Neural cell (in vitro differentiated cells): ENCODE data around the gene SLC7A1.

Experiments used
- EP300 ChIP-seq: fragments of 450-650 bp; conservative IDR thresholded peaks from 2 replicates; pipeline ENCODE4 v1.6.1; 2014; ENCODE audit warnings: antibody characterized with exemption, mild to moderate bottlenecking, moderate library complexity; ENCODE audit not compliant: poor library complexity, severe bottlenecking
- EZH2 ChIP-seq: fragments of 200-600, 300-800 bp; shearing (Covaris generic), sonication (generic); IDR thresholded peaks from 2 replicates; pipeline ENCODE4 v1.6.1; 2014; ENCODE audit warnings: antibody characterized with exemption, low read length, borderline replicate concordance, mild to moderate bottlenecking; ENCODE audit not compliant: insufficient read depth, poor library complexity, severe bottlenecking
- MXI1 ChIP-seq: fragments of 450-650 bp; conservative IDR thresholded peaks from 2 replicates; pipeline ENCODE4 v1.6.1; 2014; ENCODE audit warnings: antibody characterized with exemption, mild to moderate bottlenecking; ENCODE audit not compliant: poor library complexity, severe bottlenecking
- POLR2AphosphoS5 ChIP-seq: IDR thresholded peaks from 2 replicates; pipeline ENCODE4 v1.6.1; 2012
- RAD21 ChIP-seq: fragments of 450-650 bp; conservative IDR thresholded peaks from 2 replicates; pipeline ENCODE4 v1.6.1; 2014; ENCODE audit warnings: antibody characterized with exemption, mild to moderate bottlenecking, moderate library complexity
- TAF1 ChIP-seq: IDR thresholded peaks from 2 replicates; pipeline ENCODE4 v1.6.1; 2012; ENCODE audit warnings: low read depth
- TF ChIP-seq, protein P1 (sequence below): fragments of 450-650 bp; IDR thresholded peaks from 2 replicates; pipeline ENCODE4 v1.5.1; 2014; ENCODE audit warnings: antibody characterized with exemption, mild to moderate bottlenecking, moderate library complexity; ENCODE audit not compliant: poor library complexity, severe bottlenecking
- TF ChIP-seq, protein P2 (sequence below): IDR thresholded peaks from 2 replicates; pipeline ENCODE4 v1.6.1; 2012; ENCODE audit warnings: borderline replicate concordance

DNA sequence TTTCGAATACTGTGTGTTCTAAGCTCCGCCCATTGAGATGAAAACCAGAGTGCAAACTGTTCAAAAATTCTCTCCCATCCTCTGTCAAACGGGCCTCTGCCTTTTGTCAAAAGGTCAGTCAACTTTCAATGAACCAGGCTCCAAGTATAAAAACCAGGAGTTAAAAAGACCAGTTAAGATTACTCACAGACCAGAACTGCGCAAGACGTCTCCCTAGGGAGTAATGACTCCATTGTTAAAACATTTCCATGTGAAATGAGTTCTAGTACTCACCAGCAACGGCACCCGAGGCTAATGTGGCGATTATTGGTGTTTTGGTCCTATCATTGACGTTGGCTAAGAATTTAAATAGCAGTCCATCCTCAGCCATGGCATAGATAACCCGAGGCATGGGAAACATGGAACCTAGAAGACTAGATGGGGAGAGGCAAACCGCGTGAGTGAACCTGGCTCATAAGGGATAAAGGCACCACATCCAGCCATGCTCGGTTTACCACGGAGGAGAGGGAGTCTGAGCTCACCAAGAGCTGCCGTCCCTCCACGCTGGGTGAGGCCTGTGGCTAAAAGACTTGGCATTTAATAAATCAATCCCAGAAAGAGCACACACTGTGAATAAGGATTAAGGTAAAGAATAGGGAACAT lies 73.3 kb downstream of the SLC7A1 start:
- TF ChIP-seq POLR2AphosphoS5 (no peak), EZH2 (no peak), TAF1 (no peak), EP300 (no peak), MXI1 (no peak), RAD21 (no peak)
- TF ChIP-seq, protein P1, sequence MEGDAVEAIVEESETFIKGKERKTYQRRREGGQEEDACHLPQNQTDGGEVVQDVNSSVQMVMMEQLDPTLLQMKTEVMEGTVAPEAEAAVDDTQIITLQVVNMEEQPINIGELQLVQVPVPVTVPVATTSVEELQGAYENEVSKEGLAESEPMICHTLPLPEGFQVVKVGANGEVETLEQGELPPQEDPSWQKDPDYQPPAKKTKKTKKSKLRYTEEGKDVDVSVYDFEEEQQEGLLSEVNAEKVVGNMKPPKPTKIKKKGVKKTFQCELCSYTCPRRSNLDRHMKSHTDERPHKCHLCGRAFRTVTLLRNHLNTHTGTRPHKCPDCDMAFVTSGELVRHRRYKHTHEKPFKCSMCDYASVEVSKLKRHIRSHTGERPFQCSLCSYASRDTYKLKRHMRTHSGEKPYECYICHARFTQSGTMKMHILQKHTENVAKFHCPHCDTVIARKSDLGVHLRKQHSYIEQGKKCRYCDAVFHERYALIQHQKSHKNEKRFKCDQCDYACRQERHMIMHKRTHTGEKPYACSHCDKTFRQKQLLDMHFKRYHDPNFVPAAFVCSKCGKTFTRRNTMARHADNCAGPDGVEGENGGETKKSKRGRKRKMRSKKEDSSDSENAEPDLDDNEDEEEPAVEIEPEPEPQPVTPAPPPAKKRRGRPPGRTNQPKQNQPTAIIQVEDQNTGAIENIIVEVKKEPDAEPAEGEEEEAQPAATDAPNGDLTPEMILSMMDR: no peak
- TF ChIP-seq, protein P2, sequence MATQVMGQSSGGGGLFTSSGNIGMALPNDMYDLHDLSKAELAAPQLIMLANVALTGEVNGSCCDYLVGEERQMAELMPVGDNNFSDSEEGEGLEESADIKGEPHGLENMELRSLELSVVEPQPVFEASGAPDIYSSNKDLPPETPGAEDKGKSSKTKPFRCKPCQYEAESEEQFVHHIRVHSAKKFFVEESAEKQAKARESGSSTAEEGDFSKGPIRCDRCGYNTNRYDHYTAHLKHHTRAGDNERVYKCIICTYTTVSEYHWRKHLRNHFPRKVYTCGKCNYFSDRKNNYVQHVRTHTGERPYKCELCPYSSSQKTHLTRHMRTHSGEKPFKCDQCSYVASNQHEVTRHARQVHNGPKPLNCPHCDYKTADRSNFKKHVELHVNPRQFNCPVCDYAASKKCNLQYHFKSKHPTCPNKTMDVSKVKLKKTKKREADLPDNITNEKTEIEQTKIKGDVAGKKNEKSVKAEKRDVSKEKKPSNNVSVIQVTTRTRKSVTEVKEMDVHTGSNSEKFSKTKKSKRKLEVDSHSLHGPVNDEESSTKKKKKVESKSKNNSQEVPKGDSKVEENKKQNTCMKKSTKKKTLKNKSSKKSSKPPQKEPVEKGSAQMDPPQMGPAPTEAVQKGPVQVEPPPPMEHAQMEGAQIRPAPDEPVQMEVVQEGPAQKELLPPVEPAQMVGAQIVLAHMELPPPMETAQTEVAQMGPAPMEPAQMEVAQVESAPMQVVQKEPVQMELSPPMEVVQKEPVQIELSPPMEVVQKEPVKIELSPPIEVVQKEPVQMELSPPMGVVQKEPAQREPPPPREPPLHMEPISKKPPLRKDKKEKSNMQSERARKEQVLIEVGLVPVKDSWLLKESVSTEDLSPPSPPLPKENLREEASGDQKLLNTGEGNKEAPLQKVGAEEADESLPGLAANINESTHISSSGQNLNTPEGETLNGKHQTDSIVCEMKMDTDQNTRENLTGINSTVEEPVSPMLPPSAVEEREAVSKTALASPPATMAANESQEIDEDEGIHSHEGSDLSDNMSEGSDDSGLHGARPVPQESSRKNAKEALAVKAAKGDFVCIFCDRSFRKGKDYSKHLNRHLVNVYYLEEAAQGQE: no peak
